ENCODE measurements around the gene FARP2. TPM values are rescaled to one million over a fixed set of nuclear protein-coding genes. Genes with fewer than 3 reads are reported as not detected.

FARP2 gene
- total and polyA plus RNA-seq, 2 of the 13 experiments (the other 11 are each of a cell fraction or from before 2014, with no cell fraction given) = 28.0 to 45.4 TPM

- TF ChIP-seq SPEN (CRISPR knock-in tag; IDR thresholded peaks at IDR 0.05; ENCODE audit: low read depth) (peak; percentile 73), ZFP41 (CRISPR knock-in tag; IDR thresholded peaks at IDR 0.05; ENCODE audit: borderline replicate concordance) (no peak), U2AF2 (IDR thresholded peaks at IDR 0.05; ENCODE audit: low read depth, low read length) (no peak), ZNF232 (CRISPR knock-in tag; IDR thresholded peaks at IDR 0.05; ENCODE audit: borderline replicate concordance) (no peak), ERF (CRISPR knock-in tag; IDR thresholded peaks at IDR 0.05) (peak; percentile 57; the same call in 1 of the 2 replicates), ZFAT (CRISPR knock-in tag; conservative IDR thresholded peaks at IDR 0.05) (no peak), ELF4 (CRISPR knock-in tag; IDR thresholded peaks at IDR 0.05; ENCODE audit: borderline replicate concordance) (no peak), BRF2 (CRISPR knock-in tag; IDR thresholded peaks at IDR 0.05) (no peak), ETS1 (CRISPR knock-in tag; IDR thresholded peaks at IDR 0.05) (no peak), ZNF766 (CRISPR knock-in tag; IDR thresholded peaks at IDR 0.05; ENCODE audit: borderline replicate concordance) (no peak), U2AF1 (optimal IDR thresholded peaks at IDR 0.05; ENCODE audit: low read depth, low read length) (peak; percentile 28), PHF5A (CRISPR knock-in tag; IDR thresholded peaks at IDR 0.05; ENCODE audit: low read depth, unreplicated experiment) (no peak), ZNF30 (CRISPR knock-in tag; IDR thresholded peaks at IDR 0.05) (no peak), ZNF550 (CRISPR knock-in tag; IDR thresholded peaks at IDR 0.05; ENCODE audit: borderline replicate concordance) (no peak), NCOA1 (CRISPR knock-in tag; IDR thresholded peaks at IDR 0.05) (no peak), SKI (IDR thresholded peaks at IDR 0.05; ENCODE audit: partially characterized antibody) (peak; percentile 12)
- TF ChIP-seq, protein P1, sequence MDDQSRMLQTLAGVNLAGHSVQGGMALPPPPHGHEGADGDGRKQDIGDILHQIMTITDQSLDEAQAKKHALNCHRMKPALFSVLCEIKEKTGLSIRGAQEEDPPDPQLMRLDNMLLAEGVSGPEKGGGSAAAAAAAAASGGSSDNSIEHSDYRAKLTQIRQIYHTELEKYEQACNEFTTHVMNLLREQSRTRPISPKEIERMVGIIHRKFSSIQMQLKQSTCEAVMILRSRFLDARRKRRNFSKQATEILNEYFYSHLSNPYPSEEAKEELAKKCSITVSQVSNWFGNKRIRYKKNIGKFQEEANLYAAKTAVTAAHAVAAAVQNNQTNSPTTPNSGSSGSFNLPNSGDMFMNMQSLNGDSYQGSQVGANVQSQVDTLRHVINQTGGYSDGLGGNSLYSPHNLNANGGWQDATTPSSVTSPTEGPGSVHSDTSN (CRISPR knock-in tag; IDR thresholded peaks at IDR 0.05; ENCODE audit: borderline replicate concordance) = no peak
- TF ChIP-seq, protein P2, sequence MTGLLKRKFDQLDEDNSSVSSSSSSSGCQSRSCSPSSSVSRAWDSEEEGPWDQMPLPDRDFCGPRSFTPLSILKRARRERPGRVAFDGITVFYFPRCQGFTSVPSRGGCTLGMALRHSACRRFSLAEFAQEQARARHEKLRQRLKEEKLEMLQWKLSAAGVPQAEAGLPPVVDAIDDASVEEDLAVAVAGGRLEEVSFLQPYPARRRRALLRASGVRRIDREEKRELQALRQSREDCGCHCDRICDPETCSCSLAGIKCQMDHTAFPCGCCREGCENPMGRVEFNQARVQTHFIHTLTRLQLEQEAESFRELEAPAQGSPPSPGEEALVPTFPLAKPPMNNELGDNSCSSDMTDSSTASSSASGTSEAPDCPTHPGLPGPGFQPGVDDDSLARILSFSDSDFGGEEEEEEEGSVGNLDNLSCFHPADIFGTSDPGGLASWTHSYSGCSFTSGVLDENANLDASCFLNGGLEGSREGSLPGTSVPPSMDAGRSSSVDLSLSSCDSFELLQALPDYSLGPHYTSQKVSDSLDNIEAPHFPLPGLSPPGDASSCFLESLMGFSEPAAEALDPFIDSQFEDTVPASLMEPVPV (CRISPR knock-in tag; IDR thresholded peaks at IDR 0.05) = no peak
- TF ChIP-seq, protein P3, sequence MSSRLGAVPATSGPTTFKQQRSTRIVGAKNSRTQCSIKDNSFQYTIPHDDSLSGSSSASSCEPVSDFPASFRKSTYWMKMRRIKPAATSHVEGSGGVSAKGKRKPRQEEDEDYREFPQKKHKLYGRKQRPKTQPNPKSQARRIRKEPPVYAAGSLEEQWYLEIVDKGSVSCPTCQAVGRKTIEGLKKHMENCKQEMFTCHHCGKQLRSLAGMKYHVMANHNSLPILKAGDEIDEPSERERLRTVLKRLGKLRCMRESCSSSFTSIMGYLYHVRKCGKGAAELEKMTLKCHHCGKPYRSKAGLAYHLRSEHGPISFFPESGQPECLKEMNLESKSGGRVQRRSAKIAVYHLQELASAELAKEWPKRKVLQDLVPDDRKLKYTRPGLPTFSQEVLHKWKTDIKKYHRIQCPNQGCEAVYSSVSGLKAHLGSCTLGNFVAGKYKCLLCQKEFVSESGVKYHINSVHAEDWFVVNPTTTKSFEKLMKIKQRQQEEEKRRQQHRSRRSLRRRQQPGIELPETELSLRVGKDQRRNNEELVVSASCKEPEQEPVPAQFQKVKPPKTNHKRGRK (CRISPR knock-in tag; IDR thresholded peaks at IDR 0.05) = no peak
- TF ChIP-seq, protein P4, sequence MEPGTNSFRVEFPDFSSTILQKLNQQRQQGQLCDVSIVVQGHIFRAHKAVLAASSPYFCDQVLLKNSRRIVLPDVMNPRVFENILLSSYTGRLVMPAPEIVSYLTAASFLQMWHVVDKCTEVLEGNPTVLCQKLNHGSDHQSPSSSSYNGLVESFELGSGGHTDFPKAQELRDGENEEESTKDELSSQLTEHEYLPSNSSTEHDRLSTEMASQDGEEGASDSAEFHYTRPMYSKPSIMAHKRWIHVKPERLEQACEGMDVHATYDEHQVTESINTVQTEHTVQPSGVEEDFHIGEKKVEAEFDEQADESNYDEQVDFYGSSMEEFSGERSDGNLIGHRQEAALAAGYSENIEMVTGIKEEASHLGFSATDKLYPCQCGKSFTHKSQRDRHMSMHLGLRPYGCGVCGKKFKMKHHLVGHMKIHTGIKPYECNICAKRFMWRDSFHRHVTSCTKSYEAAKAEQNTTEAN (CRISPR knock-in tag; conservative IDR thresholded peaks at IDR 0.05) = no peak
Observed at GRCh38 chr2:241354668-241355658, 1.1 kb upstream of the FARP2 start (continued).

Data from HepG2 (cell line).